SK-N-SH treated with all-trans-retinoic acid at 6 μM for 48 hours (cell line): ENCODE measurements around the gene CUEDC2.
A peak's percentile ranks its signal among the peaks of the same experiment; 100 is the strongest.

Source experiments
- ATAC-seq: fragments of 200-7000 bp; cut with Tn5 transposase; 3 replicates; pipeline ENCODE4 v1.9.1; 2020; ENCODE audit warnings: mild to moderate bottlenecking, moderate library complexity
- ARNTL ChIP-seq: fragments of 450-650 bp; formaldehyde crosslinking; IDR thresholded peaks from 2 replicates; pipeline ENCODE4 v1.5.0; 2020; ENCODE audit warnings: low read depth, mild to moderate bottlenecking, moderate library complexity, borderline replicate concordance
- BACH2 ChIP-seq: fragments of 250-450 bp; sonication (Bioruptor Pico); IDR thresholded peaks from 2 replicates; pipeline ENCODE4 v1.9.0; 2021; ENCODE audit warnings: mild to moderate bottlenecking, borderline replicate concordance
- CSDC2 ChIP-seq: fragments of 250-450 bp; sonication (Bioruptor Pico); IDR thresholded peaks from 2 replicates; pipeline ENCODE4 v1.5.0; 2020; ENCODE audit warnings: mild to moderate bottlenecking, moderate library complexity
- CSRNP3 ChIP-seq: fragments of 250-450 bp; sonication (Bioruptor Pico); IDR thresholded peaks from 2 replicates; pipeline ENCODE4 v1.5.1; 2021; ENCODE audit warnings: mild to moderate bottlenecking, moderate library complexity
- ESRRG ChIP-seq: fragments of 250-450 bp; sonication (Bioruptor Pico); IDR thresholded peaks from 2 replicates; pipeline ENCODE4 v1.6.1; 2021; ENCODE audit warnings: mild to moderate bottlenecking
- GLIS3 ChIP-seq: fragments of 250-450 bp; sonication (Bioruptor Pico); IDR thresholded peaks from 2 replicates; pipeline ENCODE4 v1.5.0; 2020; ENCODE audit warnings: mild to moderate bottlenecking, moderate library complexity
- ISL1 ChIP-seq: fragments of 250-450 bp; sonication (Bioruptor Pico); IDR thresholded peaks from 2 replicates; pipeline ENCODE4 v2.1.2; 2022; ENCODE audit warnings: mild to moderate bottlenecking, moderate library complexity
- OSR1 ChIP-seq: fragments of 250-450 bp; sonication (Bioruptor Pico); IDR thresholded peaks from 2 replicates; pipeline ENCODE4 v1.8.0; 2022; ENCODE audit warnings: moderate library complexity, mild to moderate bottlenecking, inconsistent platforms
- PATZ1 ChIP-seq: fragments of 250-450 bp; sonication (Bioruptor Pico); IDR thresholded peaks from 2 replicates; pipeline ENCODE4 v1.8.0; 2020; ENCODE audit warnings: mild to moderate bottlenecking, moderate library complexity, borderline replicate concordance
- POU6F1 ChIP-seq: fragments of 250-450 bp; sonication (Bioruptor Pico); IDR thresholded peaks from 2 replicates; pipeline ENCODE4 v1.8.0; 2021; ENCODE audit warnings: low read depth, mild to moderate bottlenecking, moderate library complexity, borderline replicate concordance
- PPARA ChIP-seq: fragments of 250-450 bp; sonication (Bioruptor Pico); IDR thresholded peaks from 2 replicates; pipeline ENCODE4 v1.5.0; 2020; ENCODE audit warnings: mild to moderate bottlenecking, borderline replicate concordance
- RARB ChIP-seq: fragments of 250-450 bp; sonication (Bioruptor Pico); IDR thresholded peaks from 2 replicates; pipeline ENCODE4 v1.8.0; 2021; ENCODE audit warnings: mild to moderate bottlenecking, moderate library complexity
- SNAI2 ChIP-seq: fragments of 250-450 bp; sonication (Bioruptor Pico); IDR thresholded peaks from 2 replicates; pipeline ENCODE4 v1.5.0; 2020; ENCODE audit warnings: mild to moderate bottlenecking, moderate library complexity
- TCF4 ChIP-seq: fragments of 250-450 bp; sonication (Bioruptor Pico); IDR thresholded peaks from 2 replicates; pipeline ENCODE4 v1.8.0; 2021; ENCODE audit warnings: mild to moderate bottlenecking, moderate library complexity, borderline replicate concordance
- TOX ChIP-seq: fragments of 250-450 bp; sonication (Bioruptor Pico); IDR thresholded peaks from 2 replicates; pipeline ENCODE4 v1.8.0; 2021; ENCODE audit warnings: mild to moderate bottlenecking, moderate library complexity, borderline replicate concordance
- TSHZ2 ChIP-seq: fragments of 250-450 bp; sonication (Bioruptor Pico); IDR thresholded peaks from 2 replicates; pipeline ENCODE4 v1.5.0; 2020; ENCODE audit warnings: mild to moderate bottlenecking, moderate library complexity
- ZC3H10 ChIP-seq: fragments of 250-450 bp; sonication (Bioruptor Pico); IDR thresholded peaks from 2 replicates; pipeline ENCODE4 v1.5.1; 2021; ENCODE audit warnings: mild to moderate bottlenecking, moderate library complexity
- ZFP3 ChIP-seq: fragments of 250-450 bp; sonication (Bioruptor Pico); IDR thresholded peaks from 2 replicates; pipeline ENCODE4 v1.5.0; 2020; ENCODE audit warnings: mild to moderate bottlenecking, moderate library complexity
- ZFP30 ChIP-seq: fragments of 450-650 bp; formaldehyde crosslinking; IDR thresholded peaks from 2 replicates; pipeline ENCODE4 v1.5.0; 2022; ENCODE audit warnings: mild to moderate bottlenecking, moderate library complexity
- ZNF565 ChIP-seq: fragments of 450-650 bp; formaldehyde crosslinking; conservative IDR thresholded peaks from 2 replicates; pipeline ENCODE4 v1.5.0; 2020; ENCODE audit warnings: low read depth, mild to moderate bottlenecking, moderate library complexity
- ZNF70 ChIP-seq: fragments of 450-650 bp; formaldehyde crosslinking; IDR thresholded peaks from 2 replicates; pipeline ENCODE4 v1.5.0; 2020; ENCODE audit warnings: mild to moderate bottlenecking, moderate library complexity
- ZNF8 ChIP-seq: fragments of 450-650 bp; formaldehyde crosslinking; IDR thresholded peaks from 2 replicates; pipeline ENCODE4 v1.5.0; 2020; ENCODE audit warnings: mild to moderate bottlenecking, moderate library complexity

Gene CUEDC2

GRCh38 chr10:102450374-102451104, 18.2 kb upstream of the CUEDC2 start (continued):
- TF ChIP-seq CSRNP3 (no peak), RARB (CRISPR knock-in tag) (no peak), TOX (no peak), ZNF70 (CRISPR knock-in tag) (no peak), POU6F1 (CRISPR knock-in tag) (no peak), ZNF8 (CRISPR knock-in tag) (no peak), PPARA (CRISPR knock-in tag) (0 out of 2 replicates have a peak, but pooled peaks have one; percentile 35), OSR1 (CRISPR knock-in tag) (no peak), ARNTL (peak; percentile 72; the same call in 1 of the 2 replicates), BACH2 (CRISPR knock-in tag) (peak; percentile 70; the same call in 1 of the 2 replicates), ZNF565 (CRISPR knock-in tag) (no peak), GLIS3 (no peak), ZFP30 (CRISPR knock-in tag) (no peak)

- TF ChIP-seq ZFP3 (CRISPR knock-in tag) (no peak), ZFP30 (CRISPR knock-in tag) (no peak), ZNF565 (CRISPR knock-in tag) (no peak), ZNF70 (CRISPR knock-in tag) (no peak), RARB (CRISPR knock-in tag) (no peak), ARNTL (no peak)
- ATAC-seq, result peak; percentile 40
These were observed 17.7 kb upstream of the CUEDC2 start for GRCh38 chr10:102450124-102450373.

GRCh38 chr10:102449321-102450123, 17.1 kb upstream of the CUEDC2 start:
- peak; percentile 82 for ATAC-seq
- TF ChIP-seq ESRRG (no peak), ZC3H10 (CRISPR knock-in tag) (no peak), ARNTL (no peak), CSDC2 (CRISPR knock-in tag) (no peak), CSRNP3 (no peak), ZFP3 (CRISPR knock-in tag) (no peak), ZNF565 (CRISPR knock-in tag) (no peak), TCF4 (CRISPR knock-in tag) (no peak), TSHZ2 (CRISPR knock-in tag) (no peak), PATZ1 (CRISPR knock-in tag) (no peak), ZNF70 (CRISPR knock-in tag) (no peak), TOX (no peak), SNAI2 (CRISPR knock-in tag) (no peak), ZNF8 (CRISPR knock-in tag) (no peak), ZFP30 (CRISPR knock-in tag) (no peak), PPARA (CRISPR knock-in tag) (no peak), GLIS3 (no peak), ISL1 (CRISPR knock-in tag) (no peak), POU6F1 (CRISPR knock-in tag) (no peak), BACH2 (CRISPR knock-in tag) (no peak)
